GM19043 (cell line): ENCODE results near the gene KCNIP3.

Experiments used
- ATAC-seq: cut with Tn5 transposase; IDR thresholded peaks from one replicate; pipeline ENCODE4 v1.9.1; 2021; ENCODE audit warnings: low read depth; ENCODE audit not compliant: unreplicated experiment

The KCNIP3 gene

DNA sequence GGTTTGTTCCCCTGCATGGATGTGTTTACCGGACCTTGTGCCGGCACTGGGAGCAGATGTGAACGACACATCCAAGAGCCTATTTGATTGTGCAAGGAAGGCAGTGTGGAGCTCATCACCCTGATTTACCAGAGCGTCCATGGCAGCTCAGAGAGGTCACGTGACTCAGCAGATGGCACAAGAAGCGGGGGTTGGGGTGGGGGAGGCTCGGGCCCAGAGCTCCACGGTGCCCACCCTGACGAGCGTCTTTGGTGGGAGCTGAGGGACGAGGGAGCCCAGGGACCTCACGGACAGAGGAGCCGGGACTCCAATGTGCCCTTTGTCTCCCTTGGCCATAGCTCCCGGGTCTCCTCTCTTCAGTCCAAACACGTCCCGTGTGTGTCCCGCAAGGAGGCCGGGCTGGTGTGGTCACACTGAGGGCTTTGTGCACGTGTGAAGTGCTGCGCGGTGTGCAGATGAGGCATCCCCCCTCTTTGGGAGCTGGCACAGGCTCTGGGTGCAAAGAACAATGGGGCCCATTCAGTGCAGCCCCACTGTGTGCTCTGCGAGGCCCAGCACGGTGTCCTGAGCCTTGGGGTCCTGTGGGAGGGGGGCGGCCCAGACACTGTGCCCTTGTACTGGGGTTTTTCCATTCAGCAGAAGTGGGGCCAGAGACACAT lies 15.5 kb downstream of the KCNIP3 start:
- ATAC-seq, result no peak

DNA sequence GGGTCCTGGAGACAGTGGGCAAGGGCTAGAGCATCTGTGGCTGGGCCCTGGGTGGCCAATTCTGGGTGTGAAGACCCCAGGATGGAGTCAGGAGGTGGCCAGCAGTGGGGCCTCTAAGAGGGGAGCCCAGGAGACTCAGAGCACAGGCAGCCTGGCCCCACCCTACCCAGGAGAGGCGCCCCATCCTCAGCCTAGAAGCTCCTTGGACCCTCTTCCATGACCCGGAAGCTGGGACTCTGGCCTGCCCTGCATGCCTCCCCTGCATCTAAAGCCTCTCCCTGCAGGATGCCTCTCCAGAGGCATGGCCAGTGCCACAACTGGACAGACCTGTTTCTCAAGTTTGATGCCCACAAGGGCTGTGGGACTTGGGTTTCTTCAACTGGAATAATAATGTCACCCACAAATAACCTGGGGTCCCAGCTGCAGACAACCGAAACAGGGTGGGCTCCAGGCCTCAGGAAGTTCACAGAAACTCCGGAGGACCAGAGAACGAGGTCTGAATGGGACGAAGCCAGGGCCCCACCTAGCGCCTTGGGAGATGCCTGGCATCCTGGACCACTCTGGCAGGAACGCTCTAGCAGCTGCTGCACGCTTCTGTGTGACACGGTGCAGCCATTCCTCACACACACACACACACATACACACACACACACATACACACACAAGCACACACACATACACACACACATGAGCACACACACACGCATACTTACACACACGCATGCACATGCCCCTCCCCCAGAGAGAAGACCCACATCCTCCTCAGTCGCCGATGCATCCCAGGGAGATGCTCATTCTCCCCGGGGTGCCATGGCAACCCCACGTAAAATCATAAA lies 16.4 kb downstream of the KCNIP3 start:
- ATAC-seq, result no peak

DNA sequence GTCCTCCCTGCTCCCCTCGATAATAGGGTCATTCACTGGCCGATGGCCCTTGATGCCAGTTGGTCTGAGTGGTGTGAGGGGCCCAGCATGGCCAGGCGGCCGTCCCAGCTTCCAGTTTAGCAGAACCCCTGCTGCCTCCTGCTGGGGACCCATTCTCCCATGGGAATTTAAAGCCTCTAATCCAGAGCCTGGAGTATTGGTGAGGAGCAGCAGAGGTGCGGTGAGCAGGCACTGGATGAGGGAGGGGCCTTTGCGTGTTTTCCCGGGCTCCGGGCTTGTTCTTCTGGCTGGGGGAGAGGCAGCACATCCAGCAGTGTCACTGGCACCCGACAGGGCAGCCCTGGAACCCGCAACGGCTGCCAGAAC lies 17.4 kb downstream of the KCNIP3 start:
- no peak for ATAC-seq

DNA sequence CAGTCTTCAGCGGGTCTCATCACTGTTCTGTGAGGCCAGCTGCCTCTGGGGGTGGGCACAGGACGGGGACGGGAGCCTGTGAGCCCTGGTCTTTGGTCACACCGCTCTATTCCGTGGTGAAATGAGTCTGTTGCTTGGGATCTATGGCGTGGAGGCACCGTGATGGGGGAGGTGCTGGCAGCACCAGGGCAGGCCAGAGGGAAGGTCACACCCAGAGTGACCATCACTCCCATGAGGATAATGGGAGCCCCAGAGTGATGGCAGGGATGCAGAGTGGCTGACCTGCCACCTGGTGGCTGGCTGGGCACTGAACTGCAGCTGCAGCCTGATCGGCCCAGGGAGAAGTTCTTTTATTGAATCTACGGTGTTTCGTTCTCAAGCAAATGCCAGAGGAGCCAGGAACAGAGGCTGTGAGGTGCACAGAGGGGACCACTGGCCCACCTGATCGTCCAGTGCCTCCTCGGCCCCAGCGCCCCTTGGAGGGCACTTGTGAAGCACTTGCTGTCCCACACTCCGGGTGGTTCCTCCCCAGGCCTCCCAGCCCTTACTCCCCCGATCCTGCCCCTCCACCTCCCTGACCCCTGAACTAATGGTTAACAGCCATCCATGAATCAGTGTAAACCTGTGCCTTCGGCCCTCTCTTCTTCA lies 17.9 kb downstream of the KCNIP3 start:
- no peak for ATAC-seq

DNA sequence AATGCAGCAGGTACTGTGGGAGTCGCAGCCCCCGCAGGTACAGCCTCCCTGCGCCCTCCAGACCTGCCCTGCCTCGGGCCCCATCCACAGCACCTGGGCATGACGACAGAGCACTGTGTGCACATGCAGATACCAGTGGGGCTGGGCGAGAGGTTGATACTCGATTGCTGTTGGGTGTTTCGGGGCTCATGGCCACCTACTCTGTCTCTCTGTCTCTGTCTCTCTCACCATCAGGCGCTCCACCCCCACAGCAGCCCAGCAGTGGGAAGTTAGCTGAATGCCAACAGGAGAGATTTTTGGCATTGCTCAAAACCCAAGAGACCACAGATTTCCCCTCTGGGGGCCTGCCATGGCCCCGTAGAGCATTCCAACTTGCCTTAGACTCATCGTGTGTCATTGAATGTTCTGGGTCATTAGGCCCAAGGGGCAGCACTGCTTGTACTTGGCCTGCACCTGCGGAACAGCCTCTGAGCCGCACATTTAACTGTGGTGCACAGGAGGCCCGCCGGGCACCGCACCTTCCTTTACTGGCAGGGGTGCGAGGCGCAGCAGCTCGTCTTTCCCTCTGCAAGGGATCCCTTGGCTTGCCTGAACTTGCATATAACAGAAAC lies 18.8 kb downstream of the KCNIP3 start:
- ATAC-seq, result no peak

DNA sequence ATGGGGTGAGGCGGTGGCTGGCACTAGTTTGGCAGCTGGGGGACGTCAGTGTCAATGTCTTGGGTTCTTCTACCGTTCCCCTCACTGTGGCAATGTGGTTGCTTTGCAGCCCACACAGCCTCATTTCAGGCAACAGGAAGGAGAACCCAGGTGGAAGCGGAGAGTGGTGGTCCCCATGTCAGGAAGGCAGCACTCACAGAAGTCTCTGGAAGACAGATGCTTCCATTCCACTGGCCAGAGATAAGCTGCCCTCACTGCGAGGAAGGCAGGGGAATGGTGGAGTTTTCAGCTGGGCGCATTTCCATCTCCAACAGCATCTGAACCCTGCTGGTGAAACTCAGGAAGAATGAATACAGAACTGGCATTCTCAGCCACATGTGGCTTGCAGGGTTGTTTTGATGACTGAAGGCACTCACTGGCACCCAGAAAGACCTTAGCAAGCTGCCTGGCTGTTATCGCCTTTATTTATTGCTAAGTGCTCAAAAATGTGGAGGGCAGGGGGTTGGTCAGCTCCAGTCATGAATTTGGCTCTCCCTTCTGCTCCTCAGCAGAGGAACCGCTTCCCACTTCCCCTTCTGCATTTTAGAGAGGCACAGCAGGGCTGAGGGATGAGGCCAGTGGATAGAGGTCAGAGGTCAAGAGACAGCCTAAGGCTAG lies 19.4 kb downstream of the KCNIP3 start:
- ATAC-seq, result no peak

DNA sequence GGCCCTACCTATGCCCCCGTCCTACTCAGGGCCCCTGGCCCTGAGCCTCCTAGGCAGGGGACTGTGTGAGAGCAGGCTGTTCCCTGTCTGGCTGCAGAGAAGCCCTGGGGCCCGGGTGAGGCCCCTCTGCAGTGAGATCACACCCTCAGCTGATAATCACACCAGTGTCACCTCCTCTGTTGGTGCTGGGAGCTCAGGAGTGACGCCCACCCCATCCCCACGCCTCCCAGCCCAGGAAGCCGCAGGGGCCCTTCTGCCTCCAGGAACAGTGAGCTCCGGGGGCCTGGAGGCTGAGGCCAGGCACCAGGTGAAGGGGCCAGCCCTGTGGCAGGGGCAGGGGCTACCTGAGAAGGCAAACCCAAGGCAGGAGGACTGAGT lies 20.0 kb downstream of the KCNIP3 start:
- no peak for ATAC-seq

DNA sequence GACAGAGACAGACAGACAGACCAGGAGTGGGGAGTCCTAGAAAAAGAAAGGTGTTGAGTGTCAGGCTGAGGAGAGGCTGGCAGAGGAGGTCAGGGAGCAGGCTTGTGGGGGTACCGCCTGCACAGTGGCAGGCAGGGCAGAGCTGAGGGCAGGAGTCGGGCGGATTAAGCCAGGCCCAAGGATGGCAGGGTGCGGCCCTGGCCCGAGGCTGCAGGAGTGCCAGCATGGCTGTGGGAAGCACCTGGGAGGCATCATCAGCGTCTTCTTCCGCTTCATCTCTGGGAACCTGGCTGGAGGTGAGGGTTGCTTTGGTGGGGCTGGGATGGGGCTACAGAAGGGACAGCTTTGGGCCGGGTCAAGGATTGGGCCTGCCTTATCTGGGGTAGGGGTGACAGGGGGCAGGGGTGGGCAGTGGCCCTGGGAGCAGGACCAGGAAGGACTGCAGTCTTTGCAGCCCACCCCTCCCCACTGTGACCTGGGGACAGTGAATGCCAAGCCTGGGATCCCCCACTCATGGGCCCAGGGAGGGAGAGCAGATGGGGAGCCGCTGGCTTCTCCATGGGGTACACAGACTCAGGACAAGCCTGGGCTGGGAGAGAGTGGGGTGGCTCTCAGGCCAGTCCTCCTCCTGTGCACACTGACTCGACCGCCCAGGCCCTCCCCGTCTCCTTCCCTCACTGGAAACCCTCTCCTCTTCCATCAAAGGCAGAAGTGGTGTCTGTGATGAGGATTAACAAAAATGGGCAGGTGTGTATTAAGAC lies 20.7 kb downstream of the KCNIP3 start:
- no peak for ATAC-seq

DNA sequence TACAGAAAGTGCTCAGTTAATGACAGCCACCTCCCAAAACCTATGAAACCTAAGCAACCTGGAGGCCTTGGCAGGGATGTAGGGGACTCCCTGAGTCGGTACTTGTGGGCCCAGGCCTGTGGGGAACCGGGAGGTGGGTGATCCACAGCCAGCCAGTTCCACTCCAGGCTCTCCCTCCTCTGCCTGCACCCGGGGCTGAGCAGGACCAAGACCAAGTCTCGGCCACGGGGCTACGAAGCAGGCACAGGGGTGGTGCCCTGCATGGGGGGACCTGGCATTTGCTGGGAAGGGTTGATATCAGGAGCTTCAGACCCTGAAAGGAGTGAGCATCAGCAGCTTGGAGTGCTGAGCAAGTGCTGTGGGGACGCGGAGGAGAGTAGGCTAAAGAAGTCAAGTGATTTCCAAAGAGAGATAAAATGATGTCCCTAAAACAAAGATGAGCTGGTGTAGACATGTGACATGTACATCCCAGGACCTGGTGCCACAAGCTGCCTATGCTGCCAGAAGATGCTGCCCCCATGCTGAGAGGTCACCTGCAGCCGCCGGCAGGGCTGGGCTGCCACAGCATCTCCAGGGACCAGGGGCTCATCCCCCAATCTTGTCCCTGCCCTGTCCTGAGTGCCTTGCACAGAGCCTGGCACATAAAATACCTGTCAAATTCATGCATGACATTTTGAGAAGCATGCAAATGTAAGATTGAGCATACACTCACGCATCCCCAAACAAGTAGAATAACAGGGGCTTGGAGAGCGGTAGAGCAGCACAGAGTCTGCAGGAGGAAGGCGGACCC lies 21.5 kb downstream of the KCNIP3 start:
- ATAC-seq, result no peak

DNA sequence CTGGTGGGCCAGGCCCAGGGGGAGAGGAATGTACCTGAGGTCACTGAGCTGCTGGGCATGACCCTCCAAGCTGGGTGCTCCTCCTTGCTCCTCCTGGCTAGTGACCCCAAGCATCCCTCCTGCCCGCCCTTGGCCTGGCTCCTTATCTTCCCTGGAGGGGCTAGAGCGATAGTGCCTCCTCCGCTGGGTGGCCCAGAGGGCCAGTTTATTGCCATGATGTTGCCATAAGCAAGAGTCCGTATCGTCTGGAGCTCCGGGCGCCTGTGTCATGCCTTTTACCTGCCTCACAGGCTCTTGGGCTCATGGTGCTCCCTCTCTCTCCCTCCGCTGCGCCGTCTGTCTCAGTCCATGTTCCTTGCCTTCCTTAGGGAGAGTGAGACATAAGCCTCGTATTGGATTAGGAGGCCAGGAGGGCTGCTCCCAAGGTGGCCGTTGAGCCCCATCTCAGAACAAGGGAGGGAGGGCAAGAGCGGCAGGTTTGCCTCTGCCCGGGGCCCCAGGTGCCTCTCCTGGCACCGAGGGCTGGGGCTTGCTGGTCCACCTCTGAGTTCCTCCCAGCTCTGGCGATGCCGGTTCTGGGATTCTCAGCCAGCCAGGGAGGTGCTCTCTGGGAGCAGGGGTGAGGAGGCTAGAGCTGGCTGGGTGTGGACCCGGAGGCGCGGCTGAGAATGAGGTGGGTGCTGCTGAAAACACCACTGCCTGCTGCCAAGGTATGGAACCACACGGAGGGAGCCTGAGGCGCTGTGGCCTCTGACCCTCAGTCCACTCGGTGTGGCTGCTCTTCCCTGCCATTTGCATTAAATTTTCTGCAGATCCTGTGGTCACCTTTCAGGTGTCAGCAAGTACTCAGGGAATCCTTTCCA lies 22.6 kb downstream of the KCNIP3 start:
- ATAC-seq, result no peak

DNA sequence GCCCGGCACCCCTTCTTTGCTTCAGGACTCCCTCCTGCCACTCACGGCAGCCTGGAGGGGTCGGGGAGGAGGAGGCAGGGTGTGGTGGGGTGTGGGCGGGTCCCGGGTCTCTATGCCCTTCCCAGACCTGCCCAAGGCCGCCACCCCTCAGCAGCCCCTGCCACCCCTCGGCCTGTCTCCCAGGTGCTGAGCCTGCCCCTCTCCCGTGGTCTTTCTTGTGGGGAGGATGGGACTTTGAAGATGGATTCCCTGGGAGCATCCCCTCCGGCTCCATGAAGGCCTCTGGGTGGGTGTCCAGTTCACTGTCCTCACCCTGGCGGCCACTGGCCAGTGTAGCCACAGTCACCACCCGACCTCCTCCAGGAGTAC lies 23.2 kb downstream of the KCNIP3 start:
- ATAC-seq, result no peak

DNA sequence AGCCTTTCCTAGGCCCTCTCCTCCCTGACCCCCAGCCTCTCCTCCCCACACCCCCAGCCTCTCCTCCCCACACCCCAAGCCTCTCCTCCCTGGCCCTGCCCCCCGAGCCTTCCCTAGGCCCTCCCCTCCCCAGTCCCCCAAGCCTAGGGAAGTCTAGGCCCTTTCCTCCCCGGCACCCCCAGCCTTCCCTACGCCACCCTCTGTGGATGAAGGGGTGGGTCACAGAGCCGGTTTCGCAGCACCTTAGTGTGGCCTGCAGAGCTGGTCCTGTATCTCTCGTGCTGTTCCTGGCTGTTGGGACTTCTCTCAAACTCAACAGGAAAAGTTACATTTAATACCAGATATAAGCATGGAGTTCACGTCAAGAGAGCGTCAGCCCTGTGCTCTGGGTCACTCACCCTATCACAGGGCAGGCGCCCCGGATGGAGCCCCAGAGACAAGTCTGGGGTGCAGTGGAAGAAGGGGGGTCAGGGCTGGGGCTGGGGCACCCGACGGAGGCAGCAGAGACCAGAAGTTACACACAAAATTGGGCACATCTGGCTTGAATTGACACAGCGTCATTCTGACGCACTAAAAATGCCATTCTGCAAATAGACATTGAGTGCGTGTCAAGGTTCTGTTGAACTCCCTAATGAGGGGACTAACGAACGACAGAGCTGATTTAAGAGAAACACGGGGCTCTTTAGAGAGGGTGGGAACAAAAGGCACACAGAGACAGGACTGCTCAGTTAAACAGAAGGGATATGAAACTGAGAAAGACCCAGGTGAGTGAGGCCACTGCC lies 24.0 kb downstream of the KCNIP3 start:
- no peak for ATAC-seq

DNA sequence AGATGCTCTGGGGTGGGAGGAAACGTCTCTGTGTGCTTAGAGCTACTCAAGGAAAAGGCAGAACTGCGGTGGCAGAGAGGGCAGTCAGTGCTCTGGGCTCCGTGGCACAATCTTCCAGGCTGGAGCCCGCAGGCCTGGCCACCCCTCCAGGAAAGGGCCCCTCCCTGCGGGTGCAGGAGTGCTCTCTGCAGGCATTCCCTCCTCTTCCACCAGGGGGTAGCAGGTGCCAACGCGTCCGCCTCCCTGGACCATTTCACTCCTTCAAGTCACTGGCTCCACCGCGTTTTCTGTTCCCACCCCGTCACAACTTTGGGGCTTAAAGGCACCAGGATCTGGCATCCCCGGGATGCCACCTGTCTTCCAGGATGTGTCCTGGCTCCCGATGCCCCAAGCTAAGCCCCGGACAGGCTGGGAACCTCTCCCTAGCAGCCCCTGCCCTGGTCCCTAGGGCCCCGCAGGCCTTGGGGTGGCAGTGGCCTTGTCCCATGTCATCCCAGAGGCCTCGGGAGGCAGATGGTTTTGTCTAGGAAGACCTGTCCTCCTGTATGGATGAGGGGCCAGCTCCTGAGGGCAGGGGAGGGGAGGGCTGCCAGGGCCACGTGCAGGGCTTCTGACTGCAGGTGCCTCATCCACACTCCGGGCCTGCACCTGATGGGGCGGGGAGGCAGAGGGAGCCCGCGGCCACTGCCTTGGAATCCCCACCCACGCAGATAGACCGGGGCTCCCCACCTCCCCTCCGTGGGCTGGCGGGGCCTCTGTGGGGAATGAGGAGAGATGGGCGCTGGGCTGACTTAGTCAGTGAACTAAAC lies 26.4 kb downstream of the KCNIP3 start:
- no peak for ATAC-seq

DNA sequence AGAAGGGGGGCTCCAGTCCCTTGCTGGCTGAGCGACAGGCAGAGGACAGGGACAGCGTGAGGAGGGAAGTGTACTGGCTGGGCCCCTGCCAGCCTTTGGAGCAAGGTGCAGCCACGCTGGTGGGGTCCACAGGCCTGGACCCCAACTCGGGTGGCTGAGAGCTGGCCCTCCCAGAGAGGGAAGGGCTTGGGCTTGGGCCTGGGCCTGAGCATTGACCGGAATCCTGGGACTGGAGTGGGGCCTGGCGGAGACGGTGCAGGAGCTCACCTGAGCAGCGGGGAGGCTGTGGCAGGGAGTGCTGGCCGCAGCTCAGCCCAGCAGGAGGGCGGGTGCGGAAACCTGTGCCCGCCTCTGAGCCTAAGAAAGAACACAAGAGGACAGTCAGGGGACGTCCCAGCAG lies 27.9 kb downstream of the KCNIP3 start:
- ATAC-seq, result no peak

DNA sequence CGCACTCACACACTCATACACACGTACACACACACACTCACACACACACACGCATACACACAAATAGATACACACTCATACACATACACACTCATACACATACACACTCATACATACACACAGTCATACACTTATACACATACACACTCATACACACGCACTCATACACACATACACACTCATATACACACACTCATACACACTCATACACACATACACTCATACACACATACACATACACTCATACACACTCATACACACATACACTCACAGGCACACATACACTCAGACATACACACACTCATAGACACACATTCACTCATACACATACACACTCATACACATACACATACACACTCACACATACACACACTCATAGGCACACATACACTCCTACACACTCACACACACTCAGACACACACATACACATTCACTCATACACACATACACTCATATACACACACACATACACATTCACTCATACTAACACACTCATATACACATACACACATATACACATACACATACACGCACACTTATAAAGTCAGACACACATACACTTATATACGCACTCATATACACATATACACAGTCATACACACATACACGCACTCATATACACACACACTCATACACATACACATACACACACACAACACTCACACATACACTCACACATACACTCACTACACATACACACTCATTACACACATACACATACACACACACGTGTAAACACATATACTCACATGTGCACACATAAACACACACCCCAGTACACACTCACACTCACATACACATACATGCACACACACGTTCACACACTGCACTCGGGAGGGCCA lies 28.7 kb downstream of the KCNIP3 start:
- ATAC-seq, result no peak
